Ishikawa (cell line): Measurements from ENCODE around the gene NMNAT3.

Source experiments
- CREB1 ChIP-seq: IDR thresholded peaks from 2 replicates; pipeline ENCODE4 v1.6.1; 2012; ENCODE audit warnings: low read depth
- NFIC ChIP-seq: IDR thresholded peaks from 2 replicates; pipeline ENCODE4 v1.6.1; 2012
- TAF1 ChIP-seq: IDR thresholded peaks from 2 replicates; pipeline ENCODE4 v1.6.1; 2012; ENCODE audit warnings: low read depth, mild to moderate bottlenecking
- YY1 ChIP-seq: IDR thresholded peaks from 2 replicates; pipeline ENCODE4 v1.6.1; 2012; ENCODE audit warnings: low read depth
- TF ChIP-seq, protein P1 (sequence below): IDR thresholded peaks from 2 replicates; pipeline ENCODE4 v1.6.1; 2012; ENCODE audit warnings: low read depth, mild to moderate bottlenecking
- TF ChIP-seq, protein P2 (sequence below): IDR thresholded peaks from 2 replicates; pipeline ENCODE4 v1.6.1; 2012
- TF ChIP-seq, protein P3 (sequence below): IDR thresholded peaks from 2 replicates; pipeline ENCODE4 v1.6.1; 2012

DNA sequence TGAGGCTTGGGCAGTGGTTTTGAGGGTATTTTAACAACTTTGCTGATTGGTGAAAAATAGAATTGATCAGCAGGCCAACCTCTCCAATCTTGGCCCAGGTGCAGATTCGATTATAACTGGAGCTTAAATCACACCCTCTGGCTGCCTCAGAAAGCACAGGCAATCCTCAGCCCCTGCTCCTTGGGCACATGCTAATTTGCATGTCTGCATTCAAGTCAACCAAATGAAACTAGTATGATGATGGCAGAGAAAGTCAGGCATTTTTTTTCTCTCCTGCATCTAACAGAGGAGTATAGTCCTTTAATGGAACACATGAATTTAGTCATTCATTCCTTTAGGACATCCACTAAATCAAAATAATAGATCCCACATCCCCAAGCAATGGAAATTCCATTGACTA, 16.8 kb upstream of the NMNAT3 start:
- TF ChIP-seq, protein P1, sequence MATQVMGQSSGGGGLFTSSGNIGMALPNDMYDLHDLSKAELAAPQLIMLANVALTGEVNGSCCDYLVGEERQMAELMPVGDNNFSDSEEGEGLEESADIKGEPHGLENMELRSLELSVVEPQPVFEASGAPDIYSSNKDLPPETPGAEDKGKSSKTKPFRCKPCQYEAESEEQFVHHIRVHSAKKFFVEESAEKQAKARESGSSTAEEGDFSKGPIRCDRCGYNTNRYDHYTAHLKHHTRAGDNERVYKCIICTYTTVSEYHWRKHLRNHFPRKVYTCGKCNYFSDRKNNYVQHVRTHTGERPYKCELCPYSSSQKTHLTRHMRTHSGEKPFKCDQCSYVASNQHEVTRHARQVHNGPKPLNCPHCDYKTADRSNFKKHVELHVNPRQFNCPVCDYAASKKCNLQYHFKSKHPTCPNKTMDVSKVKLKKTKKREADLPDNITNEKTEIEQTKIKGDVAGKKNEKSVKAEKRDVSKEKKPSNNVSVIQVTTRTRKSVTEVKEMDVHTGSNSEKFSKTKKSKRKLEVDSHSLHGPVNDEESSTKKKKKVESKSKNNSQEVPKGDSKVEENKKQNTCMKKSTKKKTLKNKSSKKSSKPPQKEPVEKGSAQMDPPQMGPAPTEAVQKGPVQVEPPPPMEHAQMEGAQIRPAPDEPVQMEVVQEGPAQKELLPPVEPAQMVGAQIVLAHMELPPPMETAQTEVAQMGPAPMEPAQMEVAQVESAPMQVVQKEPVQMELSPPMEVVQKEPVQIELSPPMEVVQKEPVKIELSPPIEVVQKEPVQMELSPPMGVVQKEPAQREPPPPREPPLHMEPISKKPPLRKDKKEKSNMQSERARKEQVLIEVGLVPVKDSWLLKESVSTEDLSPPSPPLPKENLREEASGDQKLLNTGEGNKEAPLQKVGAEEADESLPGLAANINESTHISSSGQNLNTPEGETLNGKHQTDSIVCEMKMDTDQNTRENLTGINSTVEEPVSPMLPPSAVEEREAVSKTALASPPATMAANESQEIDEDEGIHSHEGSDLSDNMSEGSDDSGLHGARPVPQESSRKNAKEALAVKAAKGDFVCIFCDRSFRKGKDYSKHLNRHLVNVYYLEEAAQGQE: no peak
- no peak for TF ChIP-seq TAF1
- no peak for TF ChIP-seq NFIC
- no peak for TF ChIP-seq CREB1
- TF ChIP-seq, protein P2, sequence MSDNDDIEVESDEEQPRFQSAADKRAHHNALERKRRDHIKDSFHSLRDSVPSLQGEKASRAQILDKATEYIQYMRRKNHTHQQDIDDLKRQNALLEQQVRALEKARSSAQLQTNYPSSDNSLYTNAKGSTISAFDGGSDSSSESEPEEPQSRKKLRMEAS: no peak
- no peak for TF ChIP-seq YY1
- TF ChIP-seq, protein P3, sequence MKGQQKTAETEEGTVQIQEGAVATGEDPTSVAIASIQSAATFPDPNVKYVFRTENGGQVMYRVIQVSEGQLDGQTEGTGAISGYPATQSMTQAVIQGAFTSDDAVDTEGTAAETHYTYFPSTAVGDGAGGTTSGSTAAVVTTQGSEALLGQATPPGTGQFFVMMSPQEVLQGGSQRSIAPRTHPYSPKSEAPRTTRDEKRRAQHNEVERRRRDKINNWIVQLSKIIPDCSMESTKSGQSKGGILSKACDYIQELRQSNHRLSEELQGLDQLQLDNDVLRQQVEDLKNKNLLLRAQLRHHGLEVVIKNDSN: no peak
